Measurements from ENCODE around the gene KRTAP4-4.

The KRTAP4-4 gene

DNA sequence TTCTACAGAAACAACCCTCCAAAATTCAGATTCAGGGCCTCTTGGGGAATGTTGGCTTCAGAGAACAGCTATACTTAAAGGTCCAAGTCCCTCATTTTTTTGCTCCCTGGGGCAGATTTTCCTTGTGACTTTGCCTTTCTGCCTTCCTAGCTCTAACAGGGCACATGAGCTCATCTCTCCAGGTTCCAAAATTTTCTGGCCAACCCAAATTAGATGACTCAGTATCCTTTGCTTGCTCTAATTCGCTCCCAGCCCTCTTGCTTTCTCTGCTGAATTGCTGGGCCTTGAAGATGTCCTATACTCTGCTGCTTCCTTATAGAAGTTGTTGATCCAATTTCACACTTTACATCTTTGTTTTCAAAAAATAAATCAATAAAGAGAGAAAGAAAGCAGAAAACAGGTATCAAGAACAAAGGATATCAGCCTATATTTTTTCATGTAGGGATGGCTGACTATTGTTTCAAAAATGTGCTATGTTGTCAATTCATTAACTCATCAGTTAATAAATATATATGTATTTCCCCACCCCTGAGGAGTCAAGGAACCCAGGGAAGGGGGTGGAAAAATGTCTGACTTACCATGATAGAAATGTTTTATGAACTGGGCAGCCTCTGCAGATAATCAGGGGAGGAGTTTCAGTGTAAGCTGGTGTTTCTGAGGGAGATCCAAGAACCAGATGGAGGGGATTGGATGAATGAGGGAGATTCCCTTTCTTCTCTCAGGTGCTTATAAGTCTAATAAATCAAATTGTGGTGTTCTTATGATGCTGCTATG is 18.5 kb upstream of the KRTAP4-4 start:
- TF ChIP-seq, protein P1, sequence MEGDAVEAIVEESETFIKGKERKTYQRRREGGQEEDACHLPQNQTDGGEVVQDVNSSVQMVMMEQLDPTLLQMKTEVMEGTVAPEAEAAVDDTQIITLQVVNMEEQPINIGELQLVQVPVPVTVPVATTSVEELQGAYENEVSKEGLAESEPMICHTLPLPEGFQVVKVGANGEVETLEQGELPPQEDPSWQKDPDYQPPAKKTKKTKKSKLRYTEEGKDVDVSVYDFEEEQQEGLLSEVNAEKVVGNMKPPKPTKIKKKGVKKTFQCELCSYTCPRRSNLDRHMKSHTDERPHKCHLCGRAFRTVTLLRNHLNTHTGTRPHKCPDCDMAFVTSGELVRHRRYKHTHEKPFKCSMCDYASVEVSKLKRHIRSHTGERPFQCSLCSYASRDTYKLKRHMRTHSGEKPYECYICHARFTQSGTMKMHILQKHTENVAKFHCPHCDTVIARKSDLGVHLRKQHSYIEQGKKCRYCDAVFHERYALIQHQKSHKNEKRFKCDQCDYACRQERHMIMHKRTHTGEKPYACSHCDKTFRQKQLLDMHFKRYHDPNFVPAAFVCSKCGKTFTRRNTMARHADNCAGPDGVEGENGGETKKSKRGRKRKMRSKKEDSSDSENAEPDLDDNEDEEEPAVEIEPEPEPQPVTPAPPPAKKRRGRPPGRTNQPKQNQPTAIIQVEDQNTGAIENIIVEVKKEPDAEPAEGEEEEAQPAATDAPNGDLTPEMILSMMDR (IDR thresholded peaks at IDR 0.05; ENCODE audit: extremely low read depth, missing control alignments), result no peak
- no peak for DNase-seq (ENCODE audit: low spot score)

DNA sequence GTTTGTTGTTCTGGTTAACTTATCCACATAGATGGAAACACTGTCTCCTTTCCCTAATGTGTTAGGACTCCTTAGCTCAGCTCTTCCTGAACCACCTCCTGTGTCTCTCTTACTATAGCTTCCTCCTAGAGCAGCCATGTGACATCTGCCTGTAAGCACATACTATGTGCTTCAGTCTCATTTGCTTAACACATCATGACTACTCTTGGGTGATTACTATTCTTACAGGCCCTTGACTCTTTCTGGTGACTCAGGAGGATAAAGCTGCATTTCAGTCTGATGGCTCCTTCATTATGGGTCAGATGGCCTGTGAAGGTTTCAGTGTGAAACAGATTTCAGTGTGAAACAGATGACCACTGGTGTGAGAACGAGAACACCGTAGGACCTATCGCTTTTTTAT is 17.8 kb upstream of the KRTAP4-4 start:
- TF ChIP-seq, protein P1 (IDR thresholded peaks at IDR 0.05; ENCODE audit: extremely low read depth, missing control alignments), result no peak
- DNase-seq (ENCODE audit: low spot score), result no peak

DNA sequence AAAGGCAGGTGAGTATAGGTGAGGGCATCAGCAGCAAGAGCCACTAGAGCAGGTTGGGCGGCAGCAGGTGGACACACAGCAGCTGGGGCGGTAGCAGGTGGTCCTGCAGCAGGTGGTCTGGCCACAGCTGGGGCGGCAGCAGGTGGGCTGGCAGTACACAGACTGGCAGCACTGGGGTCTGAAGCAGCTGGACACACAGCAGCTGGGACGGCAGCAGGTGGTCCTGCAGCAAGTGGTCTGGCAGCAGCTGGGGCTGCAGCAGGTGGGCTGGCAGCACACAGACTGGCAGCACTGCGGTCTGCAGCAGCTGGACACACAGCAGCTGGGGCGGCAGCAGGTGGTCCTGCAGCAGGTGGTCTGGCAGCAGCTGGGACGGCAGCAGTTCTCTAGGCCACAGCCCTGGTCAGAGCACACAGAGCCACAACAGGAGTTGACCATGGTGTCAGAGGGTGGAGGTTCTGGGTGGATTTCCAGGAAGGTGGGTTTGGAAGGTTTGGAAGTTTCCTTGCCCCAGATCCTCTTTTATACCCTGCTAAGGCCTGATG is 17.3 kb upstream of the KRTAP4-4 start, which contains the start of gene KRTAP4-2:
KRTAP4-2 (minus strand) TSS at position 495 of the 545 bp plus-strand sequence; CDS start at position 438, 57 bp downstream.
- DNase-seq (ENCODE audit: low spot score), result no peak
- TF ChIP-seq, protein P1 (IDR thresholded peaks at IDR 0.05; ENCODE audit: extremely low read depth, missing control alignments), result no peak

DNA sequence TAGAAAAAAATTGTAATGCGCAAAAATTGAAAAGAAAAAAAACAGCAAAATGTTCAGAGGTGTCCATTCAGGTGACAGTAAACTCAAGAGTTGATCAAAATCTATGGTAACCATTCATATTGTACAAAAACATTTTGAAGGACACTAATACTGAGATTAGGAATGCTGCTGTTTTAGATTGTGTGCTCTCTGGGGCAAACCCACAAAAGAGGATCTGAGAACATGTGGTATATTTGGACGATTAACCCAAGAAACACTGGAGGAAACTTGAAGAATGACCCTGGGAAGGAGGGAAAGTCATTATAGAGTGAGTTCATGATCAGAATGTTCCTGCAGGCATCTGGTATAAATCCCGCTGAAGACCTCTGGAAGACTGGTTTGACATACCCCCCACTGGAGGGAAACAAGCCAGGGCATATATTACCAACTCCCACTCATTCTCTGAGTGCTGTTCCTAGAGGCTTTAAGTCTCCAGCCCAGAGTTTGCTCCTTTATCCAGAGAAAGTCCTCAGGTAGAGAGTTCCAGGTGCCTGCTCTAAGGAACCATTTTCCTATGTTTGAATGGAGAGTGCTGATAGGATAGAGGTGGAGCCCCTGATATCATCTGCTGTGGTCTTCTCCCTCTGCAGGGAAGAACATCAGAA is 16.3 kb upstream of the KRTAP4-4 start:
- no peak for DNase-seq (ENCODE audit: low spot score)
- TF ChIP-seq, protein P1 (IDR thresholded peaks at IDR 0.05; ENCODE audit: extremely low read depth, missing control alignments), result no peak

DNA sequence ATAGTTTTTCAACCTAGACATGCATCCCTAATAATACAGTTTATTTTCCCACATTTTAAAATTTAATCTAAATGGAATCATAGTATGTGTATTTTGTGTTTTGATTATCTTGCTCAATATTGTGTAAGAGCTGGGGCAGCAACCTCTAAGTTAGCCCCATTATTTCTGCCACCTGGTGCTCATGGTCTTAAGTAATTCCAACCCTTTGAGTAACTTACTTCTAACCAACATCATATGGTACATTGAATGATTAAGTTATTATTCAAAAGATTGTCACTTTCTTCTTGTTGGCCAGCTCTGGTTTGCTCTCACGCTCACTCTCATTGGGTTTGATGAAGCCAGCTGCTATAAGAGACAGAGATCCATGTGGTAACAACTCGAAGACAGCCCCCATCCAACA is 11.3 kb upstream of the KRTAP4-4 start:
- TF ChIP-seq, protein P1 (IDR thresholded peaks at IDR 0.05; ENCODE audit: extremely low read depth, missing control alignments), result no peak
- DNase-seq (ENCODE audit: low spot score), result no peak

DNA sequence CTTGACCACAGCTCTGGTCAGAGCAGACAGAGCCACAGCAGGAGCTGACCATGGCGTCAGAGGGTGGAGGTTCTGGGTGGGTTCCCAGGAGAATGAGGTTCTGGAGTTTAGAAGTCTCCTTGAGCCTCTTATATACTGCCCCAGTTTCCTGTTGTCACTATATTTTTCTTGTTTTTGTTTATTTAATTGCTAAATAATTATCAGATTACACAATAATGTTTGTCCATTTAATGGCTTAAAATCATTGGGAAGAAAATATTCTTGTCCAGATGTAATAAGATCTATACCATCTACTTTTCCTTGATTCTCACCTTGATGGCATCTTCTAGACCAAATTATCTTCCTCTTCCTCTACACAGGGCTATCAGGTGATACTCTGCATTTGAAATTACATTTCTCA is 7.6 kb upstream of the KRTAP4-4 start, which contains the start of gene KRTAP4-3:
KRTAP4-3 (minus strand) TSS at position 101 of the 400 bp plus-strand sequence; CDS start at position 52, 49 bp downstream.
- no peak for DNase-seq (ENCODE audit: low spot score)
- TF ChIP-seq, protein P1 (IDR thresholded peaks at IDR 0.05; ENCODE audit: extremely low read depth, missing control alignments), result no peak

GRCh38 chr17:41167561-41167960 is 7.0 kb upstream of the KRTAP4-4 start:
- no peak for DNase-seq (ENCODE audit: low spot score)

More at GRCh38 chr17:41167561-41167960, 7.0 kb upstream of the KRTAP4-4 start:
- TF ChIP-seq, protein P1 (IDR thresholded peaks at IDR 0.05; ENCODE audit: extremely low read depth, missing control alignments), result no peak

Data from GM20000 (cell line).